Spinal cord (tissue), 10 donors: Measurements from ENCODE around the gene S100A4. TPM values are rescaled to one million over a fixed set of nuclear protein-coding genes. Genes with fewer than 3 reads are reported as not detected.
A peak's percentile ranks its signal among the peaks of the same experiment; 100 is the strongest.

Experiments
- DNase-seq, 6 donors: peaks; one replicate each; pipeline versions ENCODE4 v3.0.0 to v3.0.0-alpha.2; 2013 to 2015; ENCODE audit warnings: low spot score in 6 of 6, low read depth in 4 of 6
- H3K27ac ChIP-seq: one replicate; pipeline ENCODE4 v1.5.1; 2013; ENCODE audit warnings: low read depth, low read length, control low read depth
- H3K27me3 ChIP-seq: one replicate; pipeline ENCODE4 v1.6.1; 2013; ENCODE audit warnings: low read length; ENCODE audit not compliant: control insufficient read depth, insufficient read depth
- H3K36me3 ChIP-seq: one replicate; pipeline ENCODE4 v1.6.1; 2013; ENCODE audit warnings: low read length; ENCODE audit not compliant: control insufficient read depth, insufficient read depth
- H3K4me1 ChIP-seq: one replicate; pipeline ENCODE4 v1.6.1; 2013; ENCODE audit warnings: low read length; ENCODE audit not compliant: control insufficient read depth, insufficient read depth
- H3K4me3 ChIP-seq: one replicate; pipeline ENCODE4 v1.5.1; 2013; ENCODE audit warnings: low read depth, low read length, control low read depth
- H3K9me3 ChIP-seq: one replicate; pipeline ENCODE4 v1.6.1; 2013; ENCODE audit warnings: low read length; ENCODE audit not compliant: control insufficient read depth, insufficient read depth
- WGBS: methylation state at CpG from one replicate; pipeline ENCODE4 v1.1.5; 2013; ENCODE audit warnings: missing lambda C conversion rate; ENCODE audit not compliant: insufficient coverage; 5-methylcytosine and 5-hydroxymethylcytosine counted together
- polyA plus RNA-seq, 2 donors: library from polyadenylated mRNA; unstranded; fragments of 120-200 nt; gene quantifications; one replicate each; pipeline ENCODE4 v1.2.1, GENCODE V29; 2013; ENCODE audit not compliant: insufficient read length in 2 of 2
- total RNA-seq, 2 donors: library from RNA; depleted of rRNA in 1 of 2; stranded (reverse); fragments of 120-200 nt in 1 of 2; fragments of >200 nt in 1 of 2; gene quantifications; one replicate each; pipeline versions ENCODE4 v1.2.3 to v1.2.4, GENCODE V29; 2013 to 2014
- donor health status: healthy.

Gene S100A4
- total and polyA plus RNA-seq, 4 donors: 6.0 to 38.2 (median 19.5) TPM

GRCh38 chr1:153550827-153551500, 5.4 kb upstream of the S100A4 start:
- Histone ChIP-seq H3K27me3 (no peaks in the 10 kb centered on the region), H3K9me3 (no peaks in the 10 kb centered on the region), H3K4me1 (peaks cover 9% of the 10 kb centered on the region), H3K27ac (no peak overlapping the region), H3K4me3 (no peak overlapping the region), H3K36me3 (no peaks in the 10 kb centered on the region)
- 82% methylated on average over 7 of the region's 10 CpGs for WGBS
- DNase-seq: no peak

GRCh38 chr1:153550398-153550758, 4.8 kb upstream of the S100A4 start:
- H3K27ac ChIP-seq: no peak overlapping the region
- no peaks in the 10 kb centered on the region for H3K9me3 ChIP-seq
- H3K27me3 ChIP-seq: no peaks in the 10 kb centered on the region
- no peak for DNase-seq
- no peaks in the 10 kb centered on the region for H3K36me3 ChIP-seq
- WGBS: 86% methylated on average over 3 of the region's 4 CpGs
- peaks cover 13% of the 10 kb centered on the region for H3K4me1 ChIP-seq
- H3K4me3 ChIP-seq: no peak overlapping the region

GRCh38 chr1:153549741-153550397, 4.3 kb upstream of the S100A4 start:
- no peaks in the 10 kb centered on the region for H3K9me3 ChIP-seq
- WGBS: 86% methylated on average over 5 of the region's 6 CpGs
- no peak overlapping the region for H3K4me3 ChIP-seq
- H3K36me3 ChIP-seq: no peaks in the 10 kb centered on the region
- H3K27me3 ChIP-seq: no peaks in the 10 kb centered on the region
- DNase-seq: no peak
- no peak overlapping the region for H3K27ac ChIP-seq
- peaks cover 19% of the 10 kb centered on the region for H3K4me1 ChIP-seq

- DNase-seq: no peak
- Histone ChIP-seq H3K4me3 (no peak within 1 kb of the TSS), H3K27me3 (no peaks in the 10 kb centered on the region), H3K4me1 (peaks cover 24% of the 10 kb centered on the region), H3K27ac (no peak within 1 kb of the TSS), H3K9me3 (no peaks in the 10 kb centered on the region), H3K36me3 (no peaks in the 10 kb centered on the region)
- 80% methylated on average over 8 of the region's 14 CpGs for WGBS
Measured at GRCh38 chr1:153548722-153549688, 3.4 kb upstream of the S100A4 start, which contains the start of gene S100A3. S100A3 (minus strand) TSS chr1:153549258; CDS start chr1:153548485, 773 bp downstream.

- H3K4me1 ChIP-seq: peaks cover 24% of the 10 kb centered on the region
- no peak for DNase-seq
- WGBS: 85% methylated on average over 15 of the region's 19 CpGs
- no peaks in the 10 kb centered on the region for H3K36me3 ChIP-seq
- H3K9me3 ChIP-seq: no peaks in the 10 kb centered on the region
- no peaks in the 10 kb centered on the region for H3K27me3 ChIP-seq
- H3K4me3 ChIP-seq: no peak overlapping the region
- H3K27ac ChIP-seq: no peak overlapping the region
Measured at GRCh38 chr1:153547560-153548551, 2.2 kb upstream of the S100A4 start.

GRCh38 chr1:153546796-153547559, 1.4 kb upstream of the S100A4 start:
- 40% methylated on average over 8 of the region's 14 CpGs for WGBS
- peaks cover 24% of the 10 kb centered on the region for H3K4me1 ChIP-seq

GRCh38 chr1:153546371-153546770, 765 bp upstream of the S100A4 start:
- Histone ChIP-seq H3K27me3 (no peaks in the 10 kb centered on the region), H3K9me3 (no peaks in the 10 kb centered on the region), H3K27ac (no peak overlapping the region), H3K4me1 (peaks cover 24% of the 10 kb centered on the region), H3K4me3 (no peak overlapping the region), H3K36me3 (no peaks in the 10 kb centered on the region)
- 98% methylated on average over 8 of the region's 8 CpGs for WGBS
- DNase-seq: no peak

More at GRCh38 chr1:153546796-153547559, 1.4 kb upstream of the S100A4 start:
- H3K9me3 ChIP-seq: no peaks in the 10 kb centered on the region
- H3K27me3 ChIP-seq: no peaks in the 10 kb centered on the region
- H3K36me3 ChIP-seq: no peaks in the 10 kb centered on the region
- no peak overlapping the region for H3K27ac ChIP-seq
- no peak for DNase-seq
- no peak overlapping the region for H3K4me3 ChIP-seq

- DNase-seq: no peak
- H3K9me3 ChIP-seq: no peaks in the 10 kb centered on the region
- H3K4me1 ChIP-seq: peaks cover 24% of the 10 kb centered on the region
- H3K27me3 ChIP-seq: no peaks in the 10 kb centered on the region
- H3K36me3 ChIP-seq: no peaks in the 10 kb centered on the region
- H3K4me3 ChIP-seq: no peak overlapping the region
- H3K27ac ChIP-seq: peak overlapping the region; percentile 81
- 68% methylated on average over 8 of the region's 10 CpGs for WGBS
Measured at GRCh38 chr1:153544453-153545066, 1.0 kb downstream of the S100A4 start.
